Mammary microvascular endothelial cell (primary cell): Measurements from ENCODE around the gene ST8SIA3. TPM values are rescaled to one million over a fixed set of nuclear protein-coding genes. Genes with fewer than 3 reads are reported as not detected.

Experiments used
- total RNA-seq: library from RNA; depleted of rRNA; stranded (reverse); fragments of >200 nt; gene quantifications from 2 replicates; pipeline ENCODE4 v1.2.3, GENCODE V29; 2015

Gene ST8SIA3
- total RNA-seq = not detected in 2 replicates

GRCh38 chr18:57352271-57352701, at the start of gene ST8SIA3:
Gene ST8SIA3, plus strand, starts transcription at chr18:57352557. Its CDS starts 290 bp downstream, at chr18:57352847.

Other genes starting within 250 kb of the ST8SIA3 start
- gene BOD1L2, start 205.5 kb upstream of the ST8SIA3 start, total RNA-seq = not detected in 2 replicates
- under 0.01 TPM in 1 of 2 replicates, not detected in the other for gene ONECUT2, start 82.8 kb downstream of the ST8SIA3 start, total RNA-seq
- gene FECH, start 234.1 kb downstream of the ST8SIA3 start, total RNA-seq = 34.0 and 47.1 TPM in 2 replicates